T-helper 17 cell (primary cell): Measurements from ENCODE around the gene TNFRSF1B. TPM values are rescaled to one million over a fixed set of nuclear protein-coding genes. Genes with fewer than 3 reads are reported as not detected.

ENCODE experiments used
- ATAC-seq: fragments of 150-1000 bp; cut with Tn5 transposase; 2 replicates; pipeline ENCODE4 v1.10.0; 2021; ENCODE audit warnings: mild to moderate bottlenecking, moderate library complexity
- DNase-seq, 3 donors: peaks; one replicate each; pipeline versions ENCODE4 v3.0.0 to v3.0.0-alpha.2; 2020 to 2021
- H3K9me3 ChIP-seq: one replicate; pipeline ENCODE4 v1.7.0; 2013; ENCODE audit warnings: low read length, mild to moderate bottlenecking; ENCODE audit not compliant: control insufficient read depth, poor library complexity, severe bottlenecking
- H3K27ac Mint-ChIP-seq: one replicate; pipeline ENCODE4 v1.8.0; 2022; ENCODE audit warnings: mild to moderate bottlenecking, moderate library complexity, mixed read lengths
- H3K27me3 Mint-ChIP-seq: one replicate; pipeline ENCODE4 v1.8.0; 2022; ENCODE audit warnings: mixed read lengths
- H3K36me3 Mint-ChIP-seq: one replicate; pipeline ENCODE4 v1.8.0; 2022; ENCODE audit warnings: low read depth, mixed read lengths
- H3K4me1 Mint-ChIP-seq: one replicate; pipeline ENCODE4 v1.8.0; 2022; ENCODE audit warnings: mild to moderate bottlenecking, mixed read lengths
- H3K4me3 Mint-ChIP-seq: one replicate; pipeline ENCODE4 v1.8.0; 2022; ENCODE audit warnings: mild to moderate bottlenecking, moderate library complexity, mixed read lengths
- total RNA-seq, 4 donors: library from RNA in 2 of 4; stranded (reverse) in 2 of 4; gene quantifications; one replicate each; pipeline ENCODE4 v1.2.3 and lab custom pipeline; 2022 to 2026

Gene TNFRSF1B
- 100 to 1,000 TPM; 127 to 132 TPM for total RNA-seq
- total RNA-seq (lab: John Stamatoyannopoulos, UW), result 202 to 338 reads per million in 2 donors

DNA sequence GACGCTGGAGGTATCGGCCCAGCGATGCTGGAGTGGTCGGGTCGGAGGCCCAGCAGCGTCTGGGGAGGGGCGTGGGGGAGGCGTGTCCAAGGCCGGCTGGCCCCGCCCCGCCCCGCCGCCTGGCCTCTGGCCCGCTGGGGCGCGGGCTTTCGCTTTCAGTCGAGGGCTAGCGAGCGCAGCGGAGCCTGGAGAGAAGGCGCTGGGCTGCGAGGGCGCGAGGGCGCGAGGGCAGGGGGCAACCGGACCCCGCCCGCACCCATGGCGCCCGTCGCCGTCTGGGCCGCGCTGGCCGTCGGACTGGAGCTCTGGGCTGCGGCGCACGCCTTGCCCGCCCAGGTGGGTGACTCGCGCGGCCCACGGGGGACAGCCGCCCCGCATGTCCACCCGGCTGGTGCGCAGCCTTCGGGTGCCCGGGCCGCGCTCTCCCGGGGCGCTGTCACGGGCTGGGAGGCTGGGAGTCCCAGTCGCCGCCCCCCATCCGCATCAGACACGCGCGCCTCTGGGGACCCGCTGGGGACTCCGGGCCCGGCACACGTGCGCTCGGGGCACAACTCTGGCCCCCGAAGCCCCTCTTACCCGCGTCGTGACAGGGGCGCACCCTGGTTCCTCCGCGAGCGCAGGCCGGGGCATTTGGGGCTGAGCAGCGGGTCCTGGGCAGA lies at the start of gene TNFRSF1B:
TNFRSF1B (plus strand) TSS at position 158 of the 659 bp plus-strand sequence; CDS start at position 259, 101 bp downstream.
- H3K9me3 ChIP-seq, result no peaks in the 10 kb centered on the region
- Mint-ChIP-seq H3K27ac (peak within 1 kb of the TSS; percentile 100), H3K4me3 (peak within 1 kb of the TSS; percentile 100), H3K27me3 (no peaks in the 10 kb centered on the region), H3K4me1 (peaks cover 65% of the 10 kb centered on the region), H3K36me3 (peaks cover 12% of the 10 kb centered on the region)
- ATAC-seq (peak; percentile 66), DNase-seq (peak; percentile 54 to 67 (median 63))

- Mint-ChIP-seq H3K27ac (peak overlapping the region; percentile 39), H3K36me3 (no peaks in the 10 kb centered on the region), H3K4me1 (peaks cover 25% of the 10 kb centered on the region), H3K4me3 (peak overlapping the region; percentile 65), H3K27me3 (no peaks in the 10 kb centered on the region)
- peak; percentile 86 for ATAC-seq
- H3K9me3 ChIP-seq, result no peaks in the 10 kb centered on the region
- DNase-seq, result no peak
Measured at GRCh38 chr1:12121212-12122003, 45.4 kb upstream of the TNFRSF1B start.

GRCh38 chr1:12123172-12123571 lies 43.6 kb upstream of the TNFRSF1B start:
- Mint-ChIP-seq H3K4me3 (no peak overlapping the region), H3K27ac (no peak overlapping the region), H3K4me1 (peaks cover 35% of the 10 kb centered on the region), H3K36me3 (no peaks in the 10 kb centered on the region), H3K27me3 (no peaks in the 10 kb centered on the region)
- ATAC-seq, result no peak
- DNase-seq, result no peak
- no peaks in the 10 kb centered on the region for H3K9me3 ChIP-seq

DNA sequence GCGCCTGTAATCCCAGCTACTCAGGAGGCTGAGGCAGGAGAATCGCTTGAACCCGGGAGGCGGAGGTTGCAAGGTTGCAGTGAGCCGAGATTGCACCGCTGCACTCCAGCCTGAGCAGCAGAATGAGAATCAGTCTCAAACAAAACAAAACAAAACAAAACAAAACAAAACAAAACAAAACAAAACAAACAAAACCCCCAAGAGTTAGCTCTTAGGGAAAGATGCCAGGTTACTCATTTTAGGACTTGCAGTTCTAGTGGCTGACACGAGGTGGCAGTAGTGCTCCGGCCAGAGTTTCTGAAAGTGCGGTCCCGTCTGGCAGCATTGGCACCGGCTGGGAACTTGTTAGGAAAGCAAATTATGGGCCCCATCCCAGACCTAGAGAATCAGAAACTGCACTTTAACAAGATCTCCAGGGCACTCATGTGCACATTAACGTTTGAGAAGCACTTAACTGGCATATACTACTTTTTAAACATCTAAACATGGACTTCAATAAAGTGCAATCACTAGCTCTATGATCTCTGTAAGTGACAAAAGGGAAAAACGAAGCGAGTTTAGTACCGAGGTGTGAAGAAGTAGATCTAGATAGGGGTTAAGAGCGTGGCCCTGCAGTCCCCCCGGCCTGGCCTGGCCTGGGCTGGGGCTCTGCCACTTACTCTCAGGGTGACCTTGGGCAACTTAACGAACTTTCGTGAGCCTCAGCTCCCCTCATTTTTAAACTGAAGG lies 41.9 kb upstream of the TNFRSF1B start:
- no peaks in the 10 kb centered on the region for H3K27me3 Mint-ChIP-seq
- ATAC-seq (peak; percentile 71), DNase-seq (peak; percentile 65 to 79 (median 67))
- H3K4me1 Mint-ChIP-seq, result peaks cover 38% of the 10 kb centered on the region
- H3K27ac Mint-ChIP-seq, result peak overlapping the region; percentile 53
- H3K36me3 Mint-ChIP-seq, result no peaks in the 10 kb centered on the region
- H3K9me3 ChIP-seq, result no peaks in the 10 kb centered on the region
- peak overlapping the region; percentile 66 for H3K4me3 Mint-ChIP-seq

- no peaks in the 10 kb centered on the region for H3K27me3 Mint-ChIP-seq
- no peaks in the 10 kb centered on the region for H3K36me3 Mint-ChIP-seq
- DNase-seq (no peak), ATAC-seq (no peak)
- peaks cover 40% of the 10 kb centered on the region for H3K4me1 Mint-ChIP-seq
- H3K27ac Mint-ChIP-seq, result peak overlapping the region; percentile 53
- H3K4me3 Mint-ChIP-seq, result peak overlapping the region; percentile 66
- H3K9me3 ChIP-seq, result no peaks in the 10 kb centered on the region
Measured at GRCh38 chr1:12125422-12126355, 41.1 kb upstream of the TNFRSF1B start.

DNA sequence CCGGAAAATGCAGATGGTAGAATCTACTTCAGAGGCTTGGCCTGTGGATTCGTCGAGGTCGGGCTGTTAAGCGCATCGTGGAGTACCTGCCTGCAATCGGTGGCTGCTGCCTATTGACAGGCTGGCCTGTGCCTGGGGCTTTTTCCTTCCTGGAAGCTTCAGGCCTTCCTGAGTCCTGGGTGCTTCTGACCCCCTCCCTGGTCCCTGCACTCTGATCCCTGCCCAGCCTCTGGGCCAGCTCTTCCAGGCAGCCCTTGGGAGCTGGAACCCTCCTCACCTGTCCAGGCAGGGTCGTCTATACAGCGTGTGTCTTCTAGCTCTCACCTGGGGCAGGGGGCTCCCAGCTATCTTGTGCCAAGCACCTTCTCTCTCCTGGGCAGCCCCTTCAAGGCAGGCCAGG lies 40.0 kb upstream of the TNFRSF1B start:
- no peaks in the 10 kb centered on the region for H3K9me3 ChIP-seq
- no peak for ATAC-seq
- Mint-ChIP-seq H3K36me3 (no peaks in the 10 kb centered on the region), H3K27ac (peak overlapping the region; percentile 51), H3K27me3 (no peaks in the 10 kb centered on the region), H3K4me3 (no peak overlapping the region), H3K4me1 (peaks cover 30% of the 10 kb centered on the region)
- no peak for DNase-seq

GRCh38 chr1:12127206-12127810 lies 39.5 kb upstream of the TNFRSF1B start:
- H3K4me3 Mint-ChIP-seq, result no peak overlapping the region
- DNase-seq (no peak), ATAC-seq (no peak)
- peak overlapping the region; percentile 51 for H3K27ac Mint-ChIP-seq
- no peaks in the 10 kb centered on the region for H3K36me3 Mint-ChIP-seq
- H3K4me1 Mint-ChIP-seq, result peaks cover 33% of the 10 kb centered on the region
- H3K27me3 Mint-ChIP-seq, result no peaks in the 10 kb centered on the region
- no peaks in the 10 kb centered on the region for H3K9me3 ChIP-seq

GRCh38 chr1:12128120-12128519 lies 38.7 kb upstream of the TNFRSF1B start:
- H3K27ac Mint-ChIP-seq, result peak overlapping the region; percentile 51
- peaks cover 37% of the 10 kb centered on the region for H3K4me1 Mint-ChIP-seq
- DNase-seq, result no peak
- H3K36me3 Mint-ChIP-seq, result no peaks in the 10 kb centered on the region
- no peak overlapping the region for H3K4me3 Mint-ChIP-seq
- H3K27me3 Mint-ChIP-seq, result no peaks in the 10 kb centered on the region
- no peaks in the 10 kb centered on the region for H3K9me3 ChIP-seq
- no peak for ATAC-seq

GRCh38 chr1:12129624-12130023 lies 37.2 kb upstream of the TNFRSF1B start:
- no peak overlapping the region for H3K4me3 Mint-ChIP-seq
- H3K27me3 Mint-ChIP-seq, result no peaks in the 10 kb centered on the region
- peak overlapping the region; percentile 67 for H3K27ac Mint-ChIP-seq
- DNase-seq (no peak), ATAC-seq (no peak)
- no peaks in the 10 kb centered on the region for H3K36me3 Mint-ChIP-seq
- peaks cover 45% of the 10 kb centered on the region for H3K4me1 Mint-ChIP-seq
- H3K9me3 ChIP-seq, result no peaks in the 10 kb centered on the region

DNA sequence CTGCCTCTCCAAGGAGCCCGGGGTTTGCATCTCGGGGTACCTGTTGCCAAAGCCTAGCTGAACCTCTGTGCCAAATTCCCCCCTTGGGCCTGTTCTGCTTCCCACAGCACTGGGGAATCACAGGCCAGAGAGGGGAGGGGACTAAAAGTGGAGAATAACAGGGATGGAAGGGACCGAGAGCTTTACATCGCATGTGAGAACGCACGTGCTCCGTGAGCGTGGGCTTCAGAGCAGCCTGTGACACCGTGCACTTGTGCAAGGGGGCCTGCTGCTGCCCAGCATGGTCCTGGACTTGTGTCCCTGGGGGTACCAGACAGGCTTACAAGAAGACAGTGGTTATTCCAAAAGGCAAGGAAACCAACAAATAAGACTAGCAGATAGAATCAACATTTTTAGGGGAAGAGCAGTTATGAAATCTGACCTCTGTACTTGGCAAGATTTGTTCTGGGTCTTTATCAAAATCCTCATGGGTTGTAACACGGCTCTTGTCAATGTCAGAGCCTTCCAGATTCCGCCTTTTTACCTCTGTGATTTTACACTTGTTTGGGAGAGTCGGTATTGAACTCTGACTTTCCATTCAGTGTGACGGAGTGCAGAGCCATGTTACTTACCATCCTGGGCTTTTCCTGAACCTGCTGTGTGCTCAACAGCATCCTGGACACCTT lies 36.2 kb upstream of the TNFRSF1B start:
- no peaks in the 10 kb centered on the region for H3K9me3 ChIP-seq
- ATAC-seq, result no peak
- Mint-ChIP-seq H3K4me3 (peak overlapping the region; percentile 31), H3K36me3 (no peaks in the 10 kb centered on the region), H3K27me3 (no peaks in the 10 kb centered on the region), H3K4me1 (peaks cover 36% of the 10 kb centered on the region), H3K27ac (peak overlapping the region; percentile 67)
- no peak for DNase-seq

GRCh38 chr1:12132078-12132477 lies 34.7 kb upstream of the TNFRSF1B start:
- H3K36me3 Mint-ChIP-seq, result no peaks in the 10 kb centered on the region
- peaks cover 32% of the 10 kb centered on the region for H3K4me1 Mint-ChIP-seq
- no peaks in the 10 kb centered on the region for H3K27me3 Mint-ChIP-seq
- peak overlapping the region; percentile 91 for H3K27ac Mint-ChIP-seq
- DNase-seq (no peak), ATAC-seq (no peak)
- no peaks in the 10 kb centered on the region for H3K9me3 ChIP-seq
- H3K4me3 Mint-ChIP-seq, result peak overlapping the region; percentile 62

GRCh38 chr1:12134716-12135115 lies 32.1 kb upstream of the TNFRSF1B start:
- DNase-seq, result no peak
- peak overlapping the region; percentile 91 for H3K27ac Mint-ChIP-seq
- ATAC-seq, result no peak
- no peaks in the 10 kb centered on the region for H3K36me3 Mint-ChIP-seq
- peaks cover 25% of the 10 kb centered on the region for H3K4me1 Mint-ChIP-seq
- H3K4me3 Mint-ChIP-seq, result no peak overlapping the region
- no peaks in the 10 kb centered on the region for H3K9me3 ChIP-seq
- H3K27me3 Mint-ChIP-seq, result no peaks in the 10 kb centered on the region
